ENCODE results near the gene ZFP1.
"Not testable (repeated sequence)": the region's sequence is repeated elsewhere in the genome, so short reads cannot be mapped to it uniquely, and the experiment has no call there.

Gene ZFP1

DNA sequence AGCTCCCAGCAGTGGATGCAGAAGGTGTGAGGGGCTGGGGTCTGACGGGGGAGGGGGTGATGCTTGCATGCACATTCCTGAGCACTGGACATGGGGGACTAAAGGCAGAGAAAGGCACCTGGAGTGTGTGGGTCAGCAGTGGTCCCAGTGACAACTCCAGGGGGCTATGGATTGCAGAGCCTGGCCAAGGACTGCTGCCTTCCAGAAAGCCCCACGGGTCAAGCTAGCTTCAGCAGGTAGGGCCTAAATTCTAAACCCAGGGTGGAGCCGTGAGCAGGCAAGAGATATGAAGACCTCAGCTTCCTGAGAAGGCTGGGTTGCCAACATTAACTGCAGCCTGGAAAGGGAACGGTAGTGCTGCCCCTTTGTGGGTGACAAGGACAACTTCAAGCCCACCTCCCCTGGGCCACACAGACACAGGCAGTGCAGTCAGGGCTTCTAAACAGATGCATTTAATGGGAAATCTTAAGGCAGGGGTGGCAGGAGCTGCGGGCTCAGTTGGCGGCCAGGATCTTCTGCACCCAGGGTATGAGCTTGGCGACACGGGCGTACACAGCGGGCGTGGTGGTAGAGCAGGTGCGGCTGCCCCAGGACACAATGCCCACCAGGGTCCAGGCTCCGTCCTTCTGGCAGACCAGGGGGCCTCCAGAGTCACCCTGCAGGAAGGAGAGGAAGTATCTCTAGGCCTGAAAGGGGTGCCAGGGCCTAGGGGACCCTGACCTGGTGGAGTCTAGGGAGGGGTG lies 55.5 kb downstream of the ZFP1 start:
- no peak for DNase-seq (ENCODE audit: low read depth in 2 of 2)

DNA sequence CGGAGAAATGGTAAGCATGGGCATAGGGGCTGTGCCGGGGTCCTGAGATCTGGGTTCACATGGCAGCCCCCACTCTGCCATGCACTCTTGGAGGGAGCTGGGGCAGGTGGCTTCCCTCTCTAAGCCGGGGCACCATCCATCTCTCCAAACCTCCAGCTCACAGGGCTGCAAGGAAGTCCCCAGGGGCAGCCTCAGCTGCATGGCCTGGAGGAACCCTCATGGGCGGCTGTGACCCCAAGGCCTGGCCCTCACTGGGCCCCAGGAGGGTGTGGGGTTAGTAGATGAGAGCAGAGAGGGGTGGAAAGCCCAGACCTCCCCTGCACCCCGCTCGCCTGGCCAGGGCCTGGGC lies 56.1 kb downstream of the ZFP1 start:
- DNase-seq (ENCODE audit: low read depth in 2 of 2), result no peak

DNA sequence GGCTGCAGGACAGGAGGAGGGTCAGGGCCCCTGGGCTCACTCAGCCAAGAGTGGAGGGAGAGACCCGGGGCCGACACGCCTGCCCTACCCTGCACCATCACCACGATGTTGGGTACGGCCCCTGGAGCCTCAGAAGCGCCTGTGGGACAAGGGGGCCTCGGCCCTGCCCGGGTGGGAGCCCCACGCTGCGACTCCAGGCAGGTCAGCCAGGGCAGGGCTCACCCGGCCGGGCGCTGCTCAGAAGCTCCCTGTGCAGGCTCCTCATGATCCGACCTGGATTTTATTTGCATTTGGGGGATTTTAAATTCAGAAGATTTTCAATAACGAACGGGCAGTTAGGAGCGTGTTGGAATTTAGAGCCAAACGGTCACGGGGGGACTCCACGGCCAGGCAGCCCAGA lies 56.6 kb downstream of the ZFP1 start:
- DNase-seq (ENCODE audit: low read depth in 2 of 2), result not testable (repeated sequence)

DNA sequence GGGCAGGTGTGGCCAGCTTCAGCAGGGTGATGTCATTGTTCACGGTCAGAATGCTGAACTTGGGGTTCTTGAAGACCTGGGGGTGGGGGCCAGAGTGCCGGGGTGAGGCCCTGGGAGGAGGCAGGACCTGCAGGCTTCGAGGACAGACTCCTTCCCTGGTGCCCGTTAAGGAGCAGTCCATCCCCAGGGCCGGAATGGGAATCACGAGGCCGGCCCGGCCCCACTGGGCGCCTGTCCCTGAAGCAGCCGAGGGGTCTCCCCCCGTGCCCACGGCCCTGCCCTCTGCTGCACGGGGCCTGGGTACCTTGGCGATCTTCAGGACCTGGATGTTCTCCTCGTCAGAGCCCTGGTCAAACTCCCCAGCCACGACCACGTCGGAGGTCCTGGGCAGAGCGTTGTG lies 57.1 kb downstream of the ZFP1 start:
- DNase-seq (ENCODE audit: low read depth in 2 of 2), result not testable (repeated sequence)

DNA sequence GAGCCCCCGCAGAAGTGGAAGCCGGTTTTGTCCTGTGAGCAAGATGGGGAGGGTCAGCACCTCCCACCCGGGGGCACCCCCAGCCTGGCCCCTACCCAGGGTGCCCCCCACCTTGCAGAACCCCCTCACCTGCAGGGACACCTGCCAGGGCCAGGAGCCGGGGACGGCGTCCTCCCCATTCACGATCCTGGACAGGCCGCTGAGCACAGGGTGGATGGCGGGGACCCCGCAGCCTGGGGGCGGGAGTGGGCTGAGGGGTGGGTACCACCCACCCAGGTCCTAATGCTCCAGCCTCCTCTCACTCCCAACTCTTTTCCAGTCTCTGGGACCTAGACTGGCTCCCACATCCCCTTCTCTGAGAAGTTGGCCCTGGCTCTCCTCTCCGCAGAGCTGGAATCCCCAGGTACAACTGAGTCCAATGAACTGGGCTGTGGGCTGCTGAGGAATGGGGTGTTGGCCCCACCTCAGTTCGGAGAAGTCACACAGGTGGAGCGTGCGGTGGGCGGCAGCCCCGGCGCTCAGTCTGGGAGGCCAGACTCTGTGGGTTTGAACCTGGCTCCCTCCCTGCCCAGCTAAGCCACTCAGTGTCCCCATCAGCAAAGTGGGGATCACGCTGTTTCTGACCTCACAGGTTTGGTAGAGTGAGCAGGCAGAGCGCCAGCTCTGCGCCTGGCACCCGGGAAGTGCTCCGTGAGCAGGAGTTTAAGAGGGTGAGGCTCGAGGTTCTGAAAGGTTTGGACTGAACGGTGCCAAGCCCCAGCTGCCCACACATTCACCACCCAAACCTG lies 57.8 kb downstream of the ZFP1 start:
- not testable (repeated sequence) for DNase-seq (ENCODE audit: low read depth in 2 of 2)

DNA sequence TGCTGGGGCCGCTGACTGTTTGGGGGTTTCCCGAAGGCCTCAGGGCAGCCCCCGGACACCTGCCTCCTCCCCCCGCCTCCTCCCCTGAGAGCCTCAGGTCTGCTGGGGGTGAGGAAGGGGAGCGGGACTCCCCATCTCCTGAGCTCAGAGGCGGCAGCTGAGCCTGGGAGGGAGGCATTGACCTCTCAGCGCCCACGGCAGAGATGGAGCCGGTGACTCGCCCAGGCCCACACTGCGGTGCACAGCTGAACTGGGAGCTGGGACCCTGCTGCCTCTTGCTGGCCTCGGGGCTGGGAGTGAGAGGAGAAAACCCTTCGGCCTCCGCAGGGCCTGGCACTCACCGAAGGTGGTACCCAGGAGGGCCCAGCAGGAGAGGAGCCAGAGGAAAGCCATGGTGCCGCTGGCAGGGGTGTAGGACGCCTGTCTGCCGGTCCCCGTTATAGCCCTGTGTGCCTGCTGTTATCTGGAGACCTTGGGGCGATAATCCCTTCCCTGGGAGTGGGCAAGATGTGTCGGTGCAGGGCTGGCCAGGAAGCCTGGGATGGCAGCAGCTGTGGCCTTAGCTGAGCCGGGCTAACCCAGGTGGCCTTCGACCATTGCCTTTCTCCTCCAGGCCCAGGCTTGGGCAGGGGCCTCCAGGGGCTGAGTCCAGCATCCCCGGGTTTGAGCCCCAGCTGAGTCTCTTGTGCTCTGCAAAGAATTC lies 58.6 kb downstream of the ZFP1 start, which contains the start of gene CTRB2:
CTRB2 (minus strand) TSS at position 413 of the 703 bp plus-strand sequence; CDS start at position 393, 20 bp downstream.
- DNase-seq (ENCODE audit: low read depth in 2 of 2), result no peak

DNA sequence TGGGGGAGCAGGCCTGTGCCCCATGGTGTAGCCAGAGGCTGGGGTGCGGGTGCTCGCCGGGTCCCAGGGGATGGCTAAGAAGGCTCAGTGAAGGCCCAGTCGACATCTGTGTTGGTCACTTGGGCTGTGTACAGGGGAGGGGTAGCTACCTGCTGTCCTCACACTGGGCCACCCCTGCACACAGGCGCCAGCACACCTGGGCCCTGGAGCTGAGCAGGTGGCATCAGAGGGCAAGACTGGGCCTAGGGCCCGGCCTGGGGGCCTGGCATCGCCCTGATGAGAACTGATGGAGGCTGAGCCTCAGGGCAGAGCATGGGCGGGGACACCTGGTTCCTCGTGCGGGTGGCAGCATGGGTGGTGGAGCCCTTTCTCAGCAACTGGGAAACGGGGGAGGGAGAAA lies 59.5 kb downstream of the ZFP1 start:
- no peak for DNase-seq (ENCODE audit: low read depth in 2 of 2)

DNA sequence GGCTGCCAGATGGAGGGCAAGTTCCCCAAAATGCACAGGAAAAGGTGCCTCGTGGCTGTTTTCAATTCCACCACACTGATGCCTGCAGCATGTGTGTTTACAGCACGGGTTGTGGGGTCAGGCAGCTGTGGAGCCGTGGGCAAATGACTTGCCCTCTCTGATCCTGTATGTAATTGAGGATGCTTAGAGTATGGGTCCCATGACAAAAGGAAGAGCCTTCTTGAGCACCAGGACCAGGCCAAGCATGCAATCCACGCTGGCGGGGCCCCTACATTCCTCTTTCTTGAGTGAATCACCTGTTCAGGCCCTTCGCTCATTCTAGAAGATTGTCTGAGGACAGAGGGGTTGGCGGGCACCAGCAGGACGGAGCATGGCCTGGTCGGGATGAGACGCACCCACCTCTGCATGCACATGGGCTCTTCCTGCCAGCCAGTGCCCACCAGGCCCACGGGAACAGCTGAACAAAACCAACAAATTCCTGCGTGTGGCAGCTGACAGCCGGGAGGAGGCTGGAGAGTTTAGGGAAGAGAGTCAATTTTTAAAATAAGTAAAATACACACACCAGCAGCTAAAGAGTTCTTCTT lies 60.0 kb downstream of the ZFP1 start:
- no peak for DNase-seq (ENCODE audit: low read depth in 2 of 2)

DNA sequence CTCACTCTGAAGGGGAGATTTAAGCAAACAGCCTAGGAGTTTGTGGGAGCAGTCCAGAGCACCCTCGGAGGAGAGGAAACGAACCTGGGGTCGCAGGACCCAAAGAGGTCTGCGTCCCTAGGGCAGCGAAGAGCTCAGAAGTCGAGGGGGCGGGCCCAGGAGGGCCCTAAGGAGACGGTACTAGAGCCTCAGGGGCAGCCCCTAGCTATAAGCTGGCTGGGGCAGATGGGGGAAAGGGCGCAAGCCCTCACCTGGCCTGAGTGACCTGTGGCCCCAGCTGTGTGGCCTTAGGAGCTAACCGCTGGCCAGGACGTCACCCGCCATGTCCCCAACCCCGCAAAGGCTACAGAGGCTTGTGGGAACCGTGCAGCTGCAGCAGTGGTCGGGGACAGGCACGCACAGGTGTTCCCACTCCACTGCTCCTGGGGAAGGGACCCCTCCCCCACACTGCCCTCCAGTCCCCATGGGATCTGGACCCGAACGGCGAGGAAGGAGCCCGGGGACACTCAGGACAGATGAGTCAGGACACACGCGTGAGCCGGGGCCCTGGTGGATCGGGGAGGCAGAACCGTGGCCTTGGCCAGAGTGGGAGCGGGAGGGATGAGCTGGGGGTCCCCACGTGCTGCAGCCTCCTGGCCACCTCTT lies 60.7 kb downstream of the ZFP1 start:
- DNase-seq (ENCODE audit: low read depth in 2 of 2), result no peak

DNA sequence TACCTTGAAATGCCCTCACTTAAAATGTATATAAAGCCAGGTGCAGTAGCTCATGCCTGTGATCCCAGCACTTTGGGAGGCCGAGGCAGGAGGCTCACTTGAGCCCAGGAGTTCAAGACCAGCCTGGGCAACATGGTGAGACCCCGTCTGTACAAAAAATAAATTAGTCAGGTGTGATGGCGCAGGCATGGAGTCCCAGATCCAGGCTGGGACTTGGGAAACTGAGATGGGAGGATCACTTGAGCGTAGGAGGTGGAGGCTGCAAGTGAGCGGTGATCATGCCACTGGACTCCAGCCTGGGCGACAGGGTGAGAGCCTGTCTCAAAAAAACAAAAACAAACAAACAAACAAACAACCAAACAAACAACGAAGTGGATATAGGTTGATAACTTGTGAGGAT lies 61.2 kb downstream of the ZFP1 start:
- not testable (repeated sequence) for DNase-seq (ENCODE audit: low read depth in 2 of 2)

DNA sequence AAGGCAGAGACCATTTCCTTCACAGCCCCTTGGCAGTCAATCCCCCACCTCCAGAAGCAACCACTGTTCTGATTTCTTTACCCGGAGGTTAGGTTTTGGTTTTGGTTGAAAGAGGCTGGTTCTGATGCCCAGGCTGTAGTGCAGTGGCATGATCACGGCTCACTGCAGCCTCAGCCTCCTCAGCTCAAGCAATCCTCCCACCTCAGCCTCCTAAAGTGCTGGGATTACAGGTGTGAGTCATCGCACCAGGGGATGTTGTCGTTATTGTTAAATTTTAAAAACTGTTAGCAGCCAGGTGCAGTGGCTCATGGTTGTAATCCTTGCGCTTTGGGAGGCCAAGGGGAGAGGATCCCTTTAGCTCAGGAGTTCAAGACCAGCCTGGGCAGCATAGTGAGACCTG lies 61.6 kb downstream of the ZFP1 start:
- no peak for DNase-seq (ENCODE audit: low read depth in 2 of 2)

DNA sequence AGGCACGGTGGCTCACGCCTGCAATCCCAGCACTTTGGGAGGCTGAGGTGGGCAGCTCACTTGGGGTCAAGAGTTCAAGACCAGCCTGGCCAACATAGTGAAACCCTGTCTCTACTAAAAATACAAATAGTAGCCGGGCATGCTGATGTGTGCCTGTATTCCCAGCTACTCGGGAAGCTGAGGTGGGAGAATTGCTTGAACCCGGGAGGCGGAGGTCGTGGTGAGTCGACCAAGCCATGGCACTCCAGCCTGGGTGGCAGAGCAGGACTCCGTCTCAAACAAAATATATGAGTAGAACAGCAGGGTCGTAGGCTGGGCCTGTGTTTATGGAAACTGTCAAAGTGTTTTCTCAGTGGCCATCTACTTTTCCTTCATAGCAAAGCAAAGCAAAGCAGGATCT lies 63.0 kb downstream of the ZFP1 start:
- DNase-seq (ENCODE audit: low read depth in 2 of 2), result not testable (repeated sequence)

DNA sequence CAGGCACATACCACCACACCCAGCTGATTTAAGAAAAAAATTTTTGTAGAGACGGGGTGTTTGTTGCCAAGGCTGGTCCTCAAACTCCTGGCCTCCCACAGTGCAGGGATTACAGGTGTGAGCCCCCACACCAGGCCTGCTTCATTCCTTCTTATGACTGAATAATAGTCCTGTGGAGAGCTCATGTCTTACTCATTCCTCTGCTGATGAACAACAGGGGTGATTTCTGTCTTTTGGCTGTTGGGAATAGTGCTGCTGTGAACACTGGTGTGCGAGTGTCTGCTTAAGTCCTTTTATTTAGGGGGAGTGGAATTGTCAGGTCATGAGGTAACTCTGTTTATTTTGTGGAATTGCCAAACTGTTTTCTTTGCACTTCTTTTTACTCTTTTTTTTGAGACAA lies 67.8 kb downstream of the ZFP1 start:
- DNase-seq (ENCODE audit: low read depth in 2 of 2), result no peak

DNA sequence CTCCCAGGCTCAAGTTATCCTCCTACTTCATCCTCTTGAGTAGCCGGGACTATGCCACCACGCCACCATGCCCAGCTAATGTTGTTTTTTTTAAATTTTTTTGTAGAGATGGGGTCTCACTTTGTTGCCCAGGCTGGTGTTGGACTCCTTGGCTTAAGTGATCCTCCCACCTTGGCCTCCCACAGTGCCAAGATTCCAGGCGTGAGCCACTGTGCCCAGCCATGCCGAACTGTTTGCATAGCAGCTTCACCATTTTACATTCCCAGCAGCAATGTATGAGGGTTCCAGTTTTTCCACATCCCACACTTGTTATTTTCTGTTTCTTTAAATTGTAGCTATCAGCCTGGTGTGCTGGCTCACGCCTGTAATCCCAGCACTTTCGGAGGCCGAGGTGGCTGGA lies 68.3 kb downstream of the ZFP1 start:
- DNase-seq (ENCODE audit: low read depth in 2 of 2), result no peak

DNA sequence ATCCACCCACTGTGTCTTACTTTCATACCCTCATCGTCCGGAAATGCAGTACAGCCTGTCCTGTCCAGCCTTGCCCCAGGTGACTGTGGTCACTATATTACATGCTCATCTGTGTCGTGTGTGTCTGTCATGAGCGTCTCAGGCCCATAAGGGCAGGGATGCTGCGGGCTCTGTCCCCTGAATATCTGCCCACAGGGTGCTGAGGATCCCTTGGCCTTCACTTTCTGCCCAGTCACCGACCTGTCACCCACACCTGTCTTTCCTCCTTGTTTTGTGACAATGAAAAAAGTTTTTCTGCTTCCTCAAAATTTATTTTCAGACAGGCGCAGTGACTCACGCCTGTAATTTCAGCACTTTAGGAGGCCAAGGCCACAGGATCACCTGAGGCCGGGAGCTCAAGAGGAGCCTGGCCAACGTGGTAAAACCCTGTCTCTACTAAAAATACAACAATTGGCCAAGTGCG lies 69.1 kb downstream of the ZFP1 start:
- DNase-seq (ENCODE audit: low read depth in 2 of 2), result no peak

DNA sequence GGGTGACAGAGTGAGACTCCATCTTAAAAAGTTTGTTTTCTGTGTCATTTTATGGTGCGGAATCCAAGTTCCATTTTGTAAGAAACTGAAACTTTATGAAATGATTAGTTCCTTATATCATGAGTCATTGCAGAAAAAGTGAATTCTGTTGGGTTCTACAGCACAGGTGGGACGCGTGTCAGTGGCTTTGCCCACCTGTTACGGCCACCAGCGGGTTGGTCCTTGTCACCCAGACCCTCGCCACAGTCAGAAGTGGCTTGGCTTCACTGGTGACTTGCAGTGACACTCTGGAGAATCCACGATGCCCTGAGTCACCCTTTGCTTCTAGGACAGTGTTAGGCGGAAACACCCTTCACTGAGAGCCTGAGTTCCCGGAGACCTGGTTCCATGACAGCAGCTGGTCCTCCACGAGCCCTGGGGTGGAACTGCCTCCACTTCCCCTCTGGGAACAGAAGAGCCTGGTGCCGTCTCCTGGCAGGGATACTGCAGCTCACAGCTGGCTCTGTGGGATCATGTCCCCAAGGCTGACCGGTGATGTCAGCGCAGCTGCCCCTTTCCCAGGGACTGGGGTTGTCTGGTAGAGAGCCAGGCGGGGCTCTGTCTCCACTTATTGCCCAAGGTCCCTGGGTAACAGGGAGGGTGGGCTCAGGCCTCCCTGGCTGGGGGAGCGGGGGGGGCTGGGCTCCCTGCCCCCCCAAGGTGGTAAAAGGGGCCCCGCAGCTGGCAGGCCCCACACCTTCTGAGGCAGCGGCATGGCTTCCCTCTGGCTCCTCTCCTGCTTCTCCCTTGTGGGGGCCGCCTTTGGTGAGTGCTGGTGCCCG lies 70.1 kb downstream of the ZFP1 start, which contains the start of gene CTRB1:
CTRB1 (plus strand) TSS at position 733 of the 821 bp plus-strand sequence; CDS start at position 753, 20 bp downstream.
- DNase-seq (ENCODE audit: low read depth in 2 of 2), result no peak

DNA sequence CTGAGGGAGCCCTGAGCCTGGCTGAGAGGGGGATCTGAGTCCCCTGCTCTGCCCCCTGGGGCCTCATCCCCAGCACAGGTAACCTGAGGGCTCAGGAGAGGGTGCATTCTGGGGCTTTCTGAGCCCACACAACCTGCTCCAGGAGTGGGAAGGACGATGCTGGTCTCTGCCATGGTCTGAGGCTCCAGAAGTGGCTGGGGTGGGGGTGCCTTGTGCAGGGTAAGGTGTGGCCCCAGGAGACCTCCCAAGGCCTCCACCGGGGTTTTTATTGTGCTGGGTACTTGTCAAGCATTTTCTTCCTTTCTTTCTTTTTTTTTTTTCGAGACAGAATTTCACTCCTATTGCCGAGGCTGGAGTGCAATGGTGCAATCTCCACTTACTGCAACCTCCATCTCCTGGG lies 70.8 kb downstream of the ZFP1 start:
- no peak for DNase-seq (ENCODE audit: low read depth in 2 of 2)

DNA sequence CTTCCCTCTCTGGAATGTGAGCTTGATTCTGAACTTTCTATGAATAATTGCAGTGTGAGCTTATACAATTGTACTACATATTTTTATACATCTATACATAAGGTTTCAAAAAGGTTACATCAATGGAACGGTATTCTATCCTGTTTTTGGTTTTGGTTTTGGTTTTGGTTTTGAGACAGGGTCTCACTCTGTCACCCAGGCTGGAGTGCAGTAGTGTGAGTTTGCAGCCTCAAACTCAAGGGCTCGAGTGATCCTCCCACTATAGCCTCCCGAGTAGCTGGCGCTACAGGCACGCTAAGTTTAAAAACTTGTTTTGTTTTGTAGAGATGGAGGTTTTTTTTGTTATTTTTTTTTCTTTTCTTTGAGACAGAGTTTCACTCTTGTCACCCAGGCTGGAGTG lies 71.5 kb downstream of the ZFP1 start:
- DNase-seq (ENCODE audit: low read depth in 2 of 2), result no peak
